Fibroblast of pulmonary artery (primary cell): ENCODE measurements around the gene LAX1.
A peak's percentile ranks its signal among the peaks of the same experiment; 100 is the strongest.
"Not testable (repeated sequence)": the region's sequence is repeated elsewhere in the genome, so short reads cannot be mapped to it uniquely, and the experiment has no call there.

Source experiments
- DNase-seq: peaks from one replicate; pipeline ENCODE4 v3.0.0-alpha.2; 2010; ENCODE audit warnings: low read depth
- H3K4me3 ChIP-seq: replicated peaks from 2 replicates; pipeline ENCODE4 v1.5.1; 2011; ENCODE audit warnings: low read depth, mild to moderate bottlenecking, control low read depth, low read length, moderate library complexity
- TF ChIP-seq, protein P1 (sequence below): IDR thresholded peaks from 2 replicates; pipeline ENCODE4 v1.5.1; 2011; ENCODE audit warnings: mild to moderate bottlenecking, control low read depth, low read length, inconsistent platforms; ENCODE audit errors: missing control alignments

The LAX1 gene

DNA sequence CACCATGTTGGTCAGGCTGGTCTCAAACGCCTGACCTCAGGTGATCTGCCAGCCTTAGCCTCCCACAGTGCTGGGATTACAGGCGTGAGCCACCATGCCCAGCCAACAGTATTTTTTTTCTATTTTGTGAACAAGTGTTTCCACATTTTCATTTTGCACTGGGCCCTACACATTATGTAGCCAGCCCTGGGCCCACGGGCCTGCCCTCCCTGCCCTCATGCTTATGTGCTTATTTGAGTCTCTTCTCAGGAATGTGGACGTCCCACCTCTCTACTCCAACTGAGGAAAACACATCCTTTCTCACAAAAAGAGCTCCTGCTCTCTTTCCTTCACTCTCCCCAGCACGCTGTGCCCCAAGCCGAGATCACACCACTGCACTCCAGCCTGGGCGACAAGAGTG is 17.0 kb downstream of the LAX1 start:
- TF ChIP-seq, protein P1, sequence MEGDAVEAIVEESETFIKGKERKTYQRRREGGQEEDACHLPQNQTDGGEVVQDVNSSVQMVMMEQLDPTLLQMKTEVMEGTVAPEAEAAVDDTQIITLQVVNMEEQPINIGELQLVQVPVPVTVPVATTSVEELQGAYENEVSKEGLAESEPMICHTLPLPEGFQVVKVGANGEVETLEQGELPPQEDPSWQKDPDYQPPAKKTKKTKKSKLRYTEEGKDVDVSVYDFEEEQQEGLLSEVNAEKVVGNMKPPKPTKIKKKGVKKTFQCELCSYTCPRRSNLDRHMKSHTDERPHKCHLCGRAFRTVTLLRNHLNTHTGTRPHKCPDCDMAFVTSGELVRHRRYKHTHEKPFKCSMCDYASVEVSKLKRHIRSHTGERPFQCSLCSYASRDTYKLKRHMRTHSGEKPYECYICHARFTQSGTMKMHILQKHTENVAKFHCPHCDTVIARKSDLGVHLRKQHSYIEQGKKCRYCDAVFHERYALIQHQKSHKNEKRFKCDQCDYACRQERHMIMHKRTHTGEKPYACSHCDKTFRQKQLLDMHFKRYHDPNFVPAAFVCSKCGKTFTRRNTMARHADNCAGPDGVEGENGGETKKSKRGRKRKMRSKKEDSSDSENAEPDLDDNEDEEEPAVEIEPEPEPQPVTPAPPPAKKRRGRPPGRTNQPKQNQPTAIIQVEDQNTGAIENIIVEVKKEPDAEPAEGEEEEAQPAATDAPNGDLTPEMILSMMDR = no peak
- H3K4me3 ChIP-seq = no peak overlapping the region
- DNase-seq = no peak

DNA sequence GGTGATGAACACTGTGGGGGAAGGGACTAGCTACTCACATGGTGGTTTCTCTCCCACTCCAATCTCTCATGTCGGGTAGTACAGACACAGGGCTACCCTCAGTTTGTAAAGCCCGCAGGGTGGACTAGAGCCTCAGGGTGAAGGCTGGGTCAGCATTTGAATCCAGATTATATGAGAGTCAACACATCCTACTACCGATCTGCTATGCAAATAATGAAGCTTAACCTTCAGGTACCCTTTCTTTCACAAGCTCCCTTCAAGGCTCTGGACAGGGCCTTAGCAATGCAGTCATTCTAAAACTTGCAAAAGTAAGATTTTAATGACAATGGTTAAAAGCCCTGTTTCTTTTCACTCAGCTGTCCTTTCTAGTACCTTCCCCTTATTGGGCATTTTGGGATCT is 25.0 kb downstream of the LAX1 start:
- DNase-seq = no peak
- TF ChIP-seq, protein P1 = no peak
- no peak overlapping the region for H3K4me3 ChIP-seq

DNA sequence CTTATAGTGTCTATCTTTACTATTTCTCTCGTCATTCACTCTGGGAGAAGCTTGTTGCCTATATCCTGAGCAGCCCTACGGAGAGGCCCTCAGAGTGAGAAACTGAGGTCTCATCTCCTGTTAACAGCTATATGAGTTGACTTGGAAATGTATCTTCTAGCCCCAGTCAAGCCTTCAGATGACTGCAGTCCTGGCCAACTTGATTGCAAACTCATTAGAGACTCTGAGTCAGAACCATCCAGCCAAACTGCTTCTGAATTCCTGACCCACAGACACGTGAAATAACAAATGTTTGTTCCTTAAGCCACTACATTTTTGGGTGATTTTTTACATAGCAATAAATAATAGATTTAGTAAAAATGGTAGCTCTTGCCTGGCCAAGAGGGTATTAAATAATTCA is 26.5 kb downstream of the LAX1 start:
- no peak overlapping the region for H3K4me3 ChIP-seq
- DNase-seq = no peak
- TF ChIP-seq, protein P1 = no peak

DNA sequence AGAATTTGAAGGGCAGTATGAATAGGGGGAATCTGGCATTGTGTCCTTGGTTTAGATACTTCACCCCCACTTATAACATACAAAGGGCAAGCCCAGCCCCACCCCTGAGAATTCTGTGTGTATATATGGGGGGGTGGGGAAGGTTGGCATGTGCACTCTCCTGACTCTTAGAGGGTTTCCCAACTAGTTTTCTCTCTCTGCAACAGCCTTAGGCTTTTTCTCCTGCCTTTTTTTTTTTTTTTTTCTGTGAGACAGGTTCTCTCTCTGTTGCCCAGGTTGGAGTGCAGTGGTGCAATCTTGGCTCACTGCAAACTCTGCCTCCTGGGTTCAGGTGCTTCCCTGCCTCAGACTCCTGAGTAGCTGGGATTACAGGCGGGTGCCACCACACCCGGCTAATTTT is 27.5 kb downstream of the LAX1 start:
- H3K4me3 ChIP-seq = no peak overlapping the region
- DNase-seq = no peak
- TF ChIP-seq, protein P1 = no peak

DNA sequence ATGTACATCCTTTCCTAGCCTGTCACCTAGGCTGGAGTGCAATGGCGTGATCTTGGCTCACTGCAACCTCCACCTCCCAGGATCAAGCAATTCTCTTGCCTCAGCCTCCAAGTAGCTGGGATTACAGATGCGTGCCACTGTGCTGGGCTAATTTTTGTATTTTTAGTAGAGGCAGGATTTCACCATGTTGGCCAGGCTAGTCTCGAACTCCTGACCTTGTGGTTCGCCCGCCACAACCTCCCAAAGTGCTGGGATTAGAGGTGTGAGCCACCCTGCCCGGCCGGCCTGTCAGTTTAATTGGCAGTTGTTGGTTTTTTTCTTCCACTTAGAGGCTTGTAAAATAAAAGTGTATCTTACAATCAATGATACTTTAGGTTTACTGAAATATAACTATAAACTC is 28.6 kb downstream of the LAX1 start:
- not testable (repeated sequence) for H3K4me3 ChIP-seq, DNase-seq

DNA sequence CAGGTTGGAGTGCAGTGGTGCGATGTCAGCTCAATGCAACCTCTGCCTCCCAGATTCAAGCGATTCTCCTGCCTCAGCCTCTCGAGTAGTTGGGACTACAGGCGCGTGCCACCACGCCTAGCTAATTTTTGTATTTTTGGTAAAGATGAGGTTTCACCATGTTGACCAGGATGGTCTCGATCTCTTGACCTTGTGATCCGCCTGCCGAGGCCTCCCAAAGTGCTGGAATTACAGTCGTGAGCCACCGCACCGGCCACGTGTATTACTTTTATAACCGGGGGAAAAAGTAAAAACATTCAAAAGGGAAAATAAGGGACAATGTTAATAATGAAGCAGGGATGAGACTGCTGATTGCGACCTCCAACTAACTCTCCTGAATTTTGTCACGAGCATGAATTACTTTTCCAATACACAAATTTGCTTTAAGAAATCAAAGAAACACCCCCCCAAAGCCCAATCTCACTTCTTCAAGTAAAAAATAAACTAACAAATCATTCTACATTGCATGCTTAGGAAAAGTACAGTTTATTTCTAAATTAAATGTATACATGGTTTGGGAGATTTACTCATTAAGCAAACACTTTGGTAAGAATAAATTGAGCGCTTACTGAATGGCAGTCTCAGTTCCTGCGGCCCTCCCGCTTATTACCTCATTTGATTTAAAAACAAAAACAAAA is 29.9 kb downstream of the LAX1 start:
- DNase-seq = no peak
- TF ChIP-seq, protein P1 = no peak
- peak overlapping the region; percentile 79 for H3K4me3 ChIP-seq

DNA sequence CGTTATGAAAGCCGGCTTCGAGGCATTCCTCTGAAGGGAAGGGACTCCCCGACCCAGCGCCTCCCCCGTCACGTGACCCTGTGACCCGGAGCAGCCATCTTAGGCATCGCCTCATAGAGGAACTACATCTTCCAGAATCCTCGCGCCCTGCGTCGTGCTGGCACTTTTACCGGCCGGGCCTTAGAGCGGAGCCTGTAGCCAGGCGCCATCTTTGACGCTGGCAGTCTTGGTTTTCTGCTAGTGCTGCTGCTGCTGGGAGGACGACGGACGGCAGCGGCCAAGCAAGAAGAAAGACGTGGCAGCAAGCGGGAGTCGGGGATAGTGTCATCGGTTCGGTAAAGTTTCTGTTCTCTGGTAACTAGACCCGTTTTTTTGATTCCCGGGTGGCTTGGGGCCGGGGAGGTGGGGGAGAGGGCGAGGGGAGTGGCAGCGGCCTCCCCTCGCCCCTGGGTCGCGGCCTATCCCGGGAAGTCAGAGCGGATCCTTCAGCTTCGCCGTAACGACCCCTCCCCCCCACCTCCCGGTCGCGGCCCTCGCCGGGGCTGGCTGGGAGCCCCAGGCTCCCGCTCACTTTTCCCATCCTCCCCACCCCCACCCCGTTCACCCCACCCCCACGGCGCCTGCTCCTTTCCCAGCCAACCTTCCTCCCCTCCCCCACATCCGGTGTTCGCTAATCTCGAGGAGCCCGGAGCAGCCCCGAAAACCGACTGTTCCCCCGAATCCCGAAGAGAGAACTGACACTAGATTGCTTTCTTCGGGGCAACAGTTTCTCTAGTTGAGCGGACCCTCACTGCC is 30.7 kb downstream of the LAX1 start, which contains the start of the genes ZBED6 and ZC3H11A:
Gene ZBED6 (plus strand): TSS at position 183 of the 795 bp plus-strand sequence. CDS start 1,900 bp downstream, outside the sequence.
Gene ZC3H11A (plus strand): TSS at position 183 of the 795 bp plus-strand sequence. CDS start 21,448 bp downstream, outside the sequence.
- DNase-seq = peak; percentile 99
- peak within 1 kb of the TSS; percentile 79 for H3K4me3 ChIP-seq
- TF ChIP-seq, protein P1 = no peak
